Suprapubic skin (tissue), 4 donors: ENCODE measurements around the gene MTMR4.

Source experiments
- EP300 ChIP-seq: sonication (generic); formaldehyde crosslinking; IDR thresholded peaks from one replicate; pipeline ENCODE4 v1.6.1; 2017; ENCODE audit warnings: antibody characterized with exemption
- POLR2AphosphoS5 ChIP-seq, 3 donors: sonication (generic); formaldehyde crosslinking; IDR thresholded peaks; one replicate each; pipeline ENCODE4 v1.6.1; 2017; ENCODE audit warnings: antibody characterized with exemption in 3 of 3
- TF ChIP-seq, protein P1 (sequence below), 2 donors: fragments of 200-600 bp in 1 of 2; fragments of 450-650 bp in 1 of 2; sonication (generic) in 1 of 2; IDR thresholded peaks; one replicate each; pipeline ENCODE4 v1.5.1; 2016 to 2019; ENCODE audit warnings: antibody characterized with exemption in 2 of 2, mild to moderate bottlenecking in 1 of 2, moderate library complexity in 1 of 2

GRCh38 chr17:58560511-58560910, 46.1 kb upstream of the MTMR4 start:
- TF ChIP-seq, protein P1, sequence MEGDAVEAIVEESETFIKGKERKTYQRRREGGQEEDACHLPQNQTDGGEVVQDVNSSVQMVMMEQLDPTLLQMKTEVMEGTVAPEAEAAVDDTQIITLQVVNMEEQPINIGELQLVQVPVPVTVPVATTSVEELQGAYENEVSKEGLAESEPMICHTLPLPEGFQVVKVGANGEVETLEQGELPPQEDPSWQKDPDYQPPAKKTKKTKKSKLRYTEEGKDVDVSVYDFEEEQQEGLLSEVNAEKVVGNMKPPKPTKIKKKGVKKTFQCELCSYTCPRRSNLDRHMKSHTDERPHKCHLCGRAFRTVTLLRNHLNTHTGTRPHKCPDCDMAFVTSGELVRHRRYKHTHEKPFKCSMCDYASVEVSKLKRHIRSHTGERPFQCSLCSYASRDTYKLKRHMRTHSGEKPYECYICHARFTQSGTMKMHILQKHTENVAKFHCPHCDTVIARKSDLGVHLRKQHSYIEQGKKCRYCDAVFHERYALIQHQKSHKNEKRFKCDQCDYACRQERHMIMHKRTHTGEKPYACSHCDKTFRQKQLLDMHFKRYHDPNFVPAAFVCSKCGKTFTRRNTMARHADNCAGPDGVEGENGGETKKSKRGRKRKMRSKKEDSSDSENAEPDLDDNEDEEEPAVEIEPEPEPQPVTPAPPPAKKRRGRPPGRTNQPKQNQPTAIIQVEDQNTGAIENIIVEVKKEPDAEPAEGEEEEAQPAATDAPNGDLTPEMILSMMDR (IDR thresholded peaks at IDR 0.05) = no peak
- no peak for TF ChIP-seq POLR2AphosphoS5 (IDR thresholded peaks at IDR 0.05)
- TF ChIP-seq EP300 = no peak
